HepG2 (cell line): ENCODE data around the gene RPTOR. TPM values are rescaled to one million over a fixed set of nuclear protein-coding genes. Genes with fewer than 3 reads are reported as not detected.

Experiments
- BCL6 ChIP-seq: IDR thresholded peaks from 2 replicates; pipeline ENCODE4 v1.6.1; 2016; ENCODE audit warnings: missing genetic modification reagents, missing compliant biosample characterization
- DBP ChIP-seq: sonication (generic); formaldehyde crosslinking; IDR thresholded peaks from 2 replicates; pipeline ENCODE4 v1.4.0; 2020; ENCODE audit warnings: missing genetic modification reagents; ENCODE audit errors: not compliant biosample characterization
- FLYWCH1 ChIP-seq: sonication (generic); formaldehyde crosslinking; IDR thresholded peaks from 2 replicates; pipeline ENCODE4 v1.8.1; 2023; ENCODE audit warnings: mild to moderate bottlenecking, missing genetic modification reagents
- FOSL2 ChIP-seq: sonication (generic); formaldehyde crosslinking; IDR thresholded peaks from 2 replicates; pipeline ENCODE4 v1.4.0; 2020; ENCODE audit warnings: missing genetic modification reagents
- HDAC1 ChIP-seq: sonication (generic); formaldehyde crosslinking; IDR thresholded peaks from 2 replicates; pipeline ENCODE4 v1.5.1; 2020; ENCODE audit warnings: mild to moderate bottlenecking, missing genetic modification reagents
- HNF4G ChIP-seq, 2 experiments: sonication (generic) in 1 of 2; formaldehyde crosslinking in 1 of 2; IDR thresholded peaks; 2 replicates each; pipeline versions ENCODE4 v1.4.0 to v1.6.1; 2011 to 2020; ENCODE audit warnings: borderline replicate concordance in 2 of 2, low read depth in 2 of 2, mild to moderate bottlenecking in 2 of 2, low read length in 1 of 2, missing genetic modification reagents in 1 of 2, moderate library complexity in 1 of 2
- NR2F6 ChIP-seq, 2 experiments: IDR thresholded peaks; 2 replicates each; pipeline ENCODE4 v1.6.1; 2016; ENCODE audit warnings: antibody characterized with exemption in 1 of 2, mild to moderate bottlenecking in 1 of 2
- PHF21A ChIP-seq: sonication (generic); formaldehyde crosslinking; IDR thresholded peaks from 2 replicates; pipeline ENCODE4 v1.5.0; 2020; ENCODE audit warnings: mild to moderate bottlenecking, missing genetic modification reagents
- TAF1 ChIP-seq: sonication (generic); formaldehyde crosslinking; IDR thresholded peaks from 2 replicates; pipeline ENCODE4 v1.4.0; 2020; ENCODE audit warnings: missing genetic modification reagents
- TOE1 ChIP-seq: sonication (generic); formaldehyde crosslinking; IDR thresholded peaks from 2 replicates; pipeline ENCODE4 v1.4.0; 2020; ENCODE audit warnings: mild to moderate bottlenecking, missing genetic modification reagents
- U2AF1 ChIP-seq: fragments of 200-400 bp; formaldehyde crosslinking; optimal IDR thresholded peaks from 2 replicates; pipeline ENCODE3; 2017; ENCODE audit warnings: mild to moderate bottlenecking, low read depth, low read length
- ZBTB8A ChIP-seq: sonication (generic); formaldehyde crosslinking; IDR thresholded peaks from 2 replicates; pipeline ENCODE4 v1.4.0; 2020; ENCODE audit warnings: mild to moderate bottlenecking, low read depth, missing genetic modification reagents, borderline replicate concordance
- ZKSCAN5 ChIP-seq: sonication (generic); formaldehyde crosslinking; IDR thresholded peaks from 2 replicates; pipeline ENCODE4 v1.5.1; 2020; ENCODE audit warnings: mild to moderate bottlenecking, missing genetic modification reagents
- ZNF12 ChIP-seq: sonication (generic); formaldehyde crosslinking; IDR thresholded peaks from 2 replicates; pipeline ENCODE4 v1.5.0; 2020; ENCODE audit warnings: missing genetic modification reagents
- ZNF484 ChIP-seq: sonication (generic); formaldehyde crosslinking; IDR thresholded peaks from 2 replicates; pipeline ENCODE4 v1.5.1; 2020; ENCODE audit warnings: mild to moderate bottlenecking, low read depth, missing genetic modification reagents, borderline replicate concordance
- ZNF564 ChIP-seq: sonication (generic); formaldehyde crosslinking; IDR thresholded peaks from 2 replicates; pipeline ENCODE4 v1.8.1; 2023; ENCODE audit warnings: mild to moderate bottlenecking, missing genetic modification reagents
- ZSCAN29 ChIP-seq: sonication (generic); formaldehyde crosslinking; conservative IDR thresholded peaks from 2 replicates; pipeline ENCODE4 v1.4.0; 2020; ENCODE audit warnings: mild to moderate bottlenecking, missing genetic modification reagents
- polyA plus RNA-seq, 8 experiments: library from polyadenylated mRNA; depleted of rRNA in 3 of 8; stranded (reverse) in 7 of 8; unstranded in 1 of 8; fragments of >200 nt; fragmentation: Illumina TruSeq in 4 of 8; extraction: Trizol in 4 of 8; gene quantifications; 2 replicates each; pipeline versions ENCODE4 v1.2.1 to v1.2.3, GENCODE V29; 2011 to 2016; ENCODE audit warnings: low read depth in 4 of 8, missing spikeins in 1 of 8, mixed read lengths in 1 of 8; ENCODE audit not compliant: insufficient read depth in 1 of 8
- total RNA-seq, 5 experiments: library from RNA; depleted of rRNA; stranded (reverse); fragments of >200 nt; fragmentation: Illumina TruSeq; extraction: Trizol; gene quantifications; 2 replicates each; pipeline ENCODE4 v1.2.3, GENCODE V29; 2016; ENCODE audit warnings: low read depth in 1 of 5
- TF ChIP-seq, protein P1 (sequence below): sonication (generic); formaldehyde crosslinking; IDR thresholded peaks from 2 replicates; pipeline ENCODE4 v1.9.0; 2021; ENCODE audit warnings: missing genetic modification reagents, borderline replicate concordance
- TF ChIP-seq, protein P2 (sequence below): sonication (generic); formaldehyde crosslinking; conservative IDR thresholded peaks from 2 replicates; pipeline ENCODE4 v1.8.1; 2023; ENCODE audit warnings: missing genetic modification reagents
- TF ChIP-seq, protein P3 (sequence below): sonication (generic); formaldehyde crosslinking; IDR thresholded peaks from 2 replicates; pipeline ENCODE4 v1.4.0; 2020; ENCODE audit warnings: mild to moderate bottlenecking, low read depth, missing genetic modification reagents

RPTOR gene
- total and polyA plus RNA-seq, 2 of the 13 experiments (the other 11 are each of a cell fraction or from before 2014, with no cell fraction given), result 6.6 to 25.3 TPM

DNA sequence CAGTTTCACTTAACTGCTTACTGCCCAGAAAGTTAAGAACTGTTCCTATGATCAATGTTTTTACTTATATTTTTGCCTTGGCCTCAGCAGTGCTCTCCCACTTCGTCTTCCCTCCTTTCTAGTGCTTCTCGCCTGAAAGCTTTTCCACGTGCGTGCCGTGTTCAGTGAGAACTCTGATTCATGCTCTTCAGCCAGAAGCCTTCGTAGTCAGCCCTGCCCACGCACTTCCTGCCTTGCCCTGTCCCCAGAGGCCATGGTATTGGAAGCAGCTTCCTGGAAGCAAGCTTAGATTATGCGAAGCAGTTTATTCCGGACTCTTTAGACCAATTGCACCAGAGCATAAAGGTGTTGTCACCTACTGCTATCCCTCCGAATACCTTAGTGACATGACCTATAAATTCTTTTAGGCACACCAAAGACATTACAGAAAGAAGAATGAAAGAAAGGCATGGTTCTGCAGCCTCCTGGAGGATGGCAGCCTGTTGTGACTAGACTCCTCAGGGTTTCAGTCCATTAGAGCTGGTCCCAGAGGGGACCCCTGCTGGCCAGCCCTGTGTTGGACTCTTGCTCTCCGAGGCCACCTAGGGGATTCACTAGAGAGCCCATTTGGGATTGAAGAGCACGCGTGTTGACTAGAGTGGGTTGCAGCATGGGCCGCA, 105.2 kb downstream of the RPTOR start (continued):
- TF ChIP-seq ZBTB8A (CRISPR knock-in tag) (no peak), U2AF1 (no peak), PHF21A (CRISPR knock-in tag) (peak; percentile 29; the same call in 1 of the 2 replicates), NR2F6 (IDR thresholded peaks at IDR 0.05) (no peak), NR2F6 (CRISPR knock-in tag; IDR thresholded peaks at IDR 0.05) (0 out of 2 replicates have a peak, but pooled peaks have one; percentile 21), FLYWCH1 (CRISPR knock-in tag) (no peak), BCL6 (no peak), ZNF12 (CRISPR knock-in tag) (0 out of 2 replicates have a peak, but pooled peaks have one; percentile 30), ZKSCAN5 (CRISPR knock-in tag) (no peak), ZSCAN29 (CRISPR knock-in tag) (no peak), ZNF484 (CRISPR knock-in tag) (no peak), HNF4G (IDR thresholded peaks at IDR 0.05; ENCODE audit: borderline replicate concordance, low read depth, low read length) (peak; percentile 21; the same call in 1 of the 2 replicates), HNF4G (CRISPR knock-in tag; IDR thresholded peaks at IDR 0.05; ENCODE audit: borderline replicate concordance, low read depth) (no peak), TAF1 (CRISPR knock-in tag) (no peak), ZNF564 (CRISPR knock-in tag) (no peak), DBP (no peak), FOSL2 (CRISPR knock-in tag) (no peak), TOE1 (no peak), HDAC1 (no peak)
- TF ChIP-seq, protein P1, sequence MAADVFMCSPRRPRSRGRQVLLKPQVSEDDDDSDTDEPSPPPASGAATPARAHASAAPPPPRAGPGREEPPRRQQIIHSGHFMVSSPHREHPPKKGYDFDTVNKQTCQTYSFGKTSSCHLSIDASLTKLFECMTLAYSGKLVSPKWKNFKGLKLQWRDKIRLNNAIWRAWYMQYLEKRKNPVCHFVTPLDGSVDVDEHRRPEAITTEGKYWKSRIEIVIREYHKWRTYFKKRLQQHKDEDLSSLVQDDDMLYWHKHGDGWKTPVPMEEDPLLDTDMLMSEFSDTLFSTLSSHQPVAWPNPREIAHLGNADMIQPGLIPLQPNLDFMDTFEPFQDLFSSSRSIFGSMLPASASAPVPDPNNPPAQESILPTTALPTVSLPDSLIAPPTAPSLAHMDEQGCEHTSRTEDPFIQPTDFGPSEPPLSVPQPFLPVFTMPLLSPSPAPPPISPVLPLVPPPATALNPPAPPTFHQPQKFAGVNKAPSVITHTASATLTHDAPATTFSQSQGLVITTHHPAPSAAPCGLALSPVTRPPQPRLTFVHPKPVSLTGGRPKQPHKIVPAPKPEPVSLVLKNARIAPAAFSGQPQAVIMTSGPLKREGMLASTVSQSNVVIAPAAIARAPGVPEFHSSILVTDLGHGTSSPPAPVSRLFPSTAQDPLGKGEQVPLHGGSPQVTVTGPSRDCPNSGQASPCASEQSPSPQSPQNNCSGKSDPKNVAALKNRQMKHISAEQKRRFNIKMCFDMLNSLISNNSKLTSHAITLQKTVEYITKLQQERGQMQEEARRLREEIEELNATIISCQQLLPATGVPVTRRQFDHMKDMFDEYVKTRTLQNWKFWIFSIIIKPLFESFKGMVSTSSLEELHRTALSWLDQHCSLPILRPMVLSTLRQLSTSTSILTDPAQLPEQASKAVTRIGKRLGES, result no peak
- TF ChIP-seq, protein P2, sequence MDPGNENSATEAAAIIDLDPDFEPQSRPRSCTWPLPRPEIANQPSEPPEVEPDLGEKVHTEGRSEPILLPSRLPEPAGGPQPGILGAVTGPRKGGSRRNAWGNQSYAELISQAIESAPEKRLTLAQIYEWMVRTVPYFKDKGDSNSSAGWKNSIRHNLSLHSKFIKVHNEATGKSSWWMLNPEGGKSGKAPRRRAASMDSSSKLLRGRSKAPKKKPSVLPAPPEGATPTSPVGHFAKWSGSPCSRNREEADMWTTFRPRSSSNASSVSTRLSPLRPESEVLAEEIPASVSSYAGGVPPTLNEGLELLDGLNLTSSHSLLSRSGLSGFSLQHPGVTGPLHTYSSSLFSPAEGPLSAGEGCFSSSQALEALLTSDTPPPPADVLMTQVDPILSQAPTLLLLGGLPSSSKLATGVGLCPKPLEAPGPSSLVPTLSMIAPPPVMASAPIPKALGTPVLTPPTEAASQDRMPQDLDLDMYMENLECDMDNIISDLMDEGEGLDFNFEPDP, result 0 out of 2 replicates have a peak, but pooled peaks have one; percentile 64
- TF ChIP-seq, protein P3, sequence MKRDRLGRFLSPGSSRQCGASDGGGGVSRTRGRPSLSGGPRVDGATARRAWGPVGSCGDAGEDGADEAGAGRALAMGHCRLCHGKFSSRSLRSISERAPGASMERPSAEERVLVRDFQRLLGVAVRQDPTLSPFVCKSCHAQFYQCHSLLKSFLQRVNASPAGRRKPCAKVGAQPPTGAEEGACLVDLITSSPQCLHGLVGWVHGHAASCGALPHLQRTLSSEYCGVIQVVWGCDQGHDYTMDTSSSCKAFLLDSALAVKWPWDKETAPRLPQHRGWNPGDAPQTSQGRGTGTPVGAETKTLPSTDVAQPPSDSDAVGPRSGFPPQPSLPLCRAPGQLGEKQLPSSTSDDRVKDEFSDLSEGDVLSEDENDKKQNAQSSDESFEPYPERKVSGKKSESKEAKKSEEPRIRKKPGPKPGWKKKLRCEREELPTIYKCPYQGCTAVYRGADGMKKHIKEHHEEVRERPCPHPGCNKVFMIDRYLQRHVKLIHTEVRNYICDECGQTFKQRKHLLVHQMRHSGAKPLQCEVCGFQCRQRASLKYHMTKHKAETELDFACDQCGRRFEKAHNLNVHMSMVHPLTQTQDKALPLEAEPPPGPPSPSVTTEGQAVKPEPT, result no peak
